ENCODE measurements around the gene FZD1. TPM values are rescaled to one million over a fixed set of nuclear protein-coding genes. Genes with fewer than 3 reads are reported as not detected.

The FZD1 gene
- total RNA-seq, 1 donor from 2014 or later, result 20.7 TPM

DNA sequence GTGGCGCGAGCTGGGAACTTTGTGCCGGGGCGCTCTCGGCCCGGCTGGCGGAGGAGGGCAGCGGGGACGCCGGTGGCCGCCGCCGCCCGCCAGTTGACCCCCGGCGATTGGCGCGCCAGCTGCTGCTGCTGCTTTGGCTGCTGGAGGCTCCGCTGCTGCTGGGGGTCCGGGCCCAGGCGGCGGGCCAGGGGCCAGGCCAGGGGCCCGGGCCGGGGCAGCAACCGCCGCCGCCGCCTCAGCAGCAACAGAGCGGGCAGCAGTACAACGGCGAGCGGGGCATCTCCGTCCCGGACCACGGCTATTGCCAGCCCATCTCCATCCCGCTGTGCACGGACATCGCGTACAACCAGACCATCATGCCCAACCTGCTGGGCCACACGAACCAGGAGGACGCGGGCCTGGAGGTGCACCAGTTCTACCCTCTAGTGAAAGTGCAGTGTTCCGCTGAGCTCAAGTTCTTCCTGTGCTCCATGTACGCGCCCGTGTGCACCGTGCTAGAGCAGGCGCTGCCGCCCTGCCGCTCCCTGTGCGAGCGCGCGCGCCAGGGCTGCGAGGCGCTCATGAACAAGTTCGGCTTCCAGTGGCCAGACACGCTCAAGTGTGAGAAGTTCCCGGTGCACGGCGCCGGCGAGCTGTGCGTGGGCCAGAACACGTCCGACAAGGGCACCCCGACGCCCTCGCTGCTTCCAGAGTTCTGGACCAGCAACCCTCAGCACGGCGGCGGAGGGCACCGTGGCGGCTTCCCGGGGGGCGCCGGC lies 870 bp downstream of the FZD1 start:
- peak; percentile 65 for DNase-seq (ENCODE audit: low spot score)

DNA sequence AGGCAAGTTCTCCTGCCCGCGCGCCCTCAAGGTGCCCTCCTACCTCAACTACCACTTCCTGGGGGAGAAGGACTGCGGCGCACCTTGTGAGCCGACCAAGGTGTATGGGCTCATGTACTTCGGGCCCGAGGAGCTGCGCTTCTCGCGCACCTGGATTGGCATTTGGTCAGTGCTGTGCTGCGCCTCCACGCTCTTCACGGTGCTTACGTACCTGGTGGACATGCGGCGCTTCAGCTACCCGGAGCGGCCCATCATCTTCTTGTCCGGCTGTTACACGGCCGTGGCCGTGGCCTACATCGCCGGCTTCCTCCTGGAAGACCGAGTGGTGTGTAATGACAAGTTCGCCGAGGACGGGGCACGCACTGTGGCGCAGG lies 1.4 kb downstream of the FZD1 start:
- DNase-seq (ENCODE audit: low spot score), result no peak

DNA sequence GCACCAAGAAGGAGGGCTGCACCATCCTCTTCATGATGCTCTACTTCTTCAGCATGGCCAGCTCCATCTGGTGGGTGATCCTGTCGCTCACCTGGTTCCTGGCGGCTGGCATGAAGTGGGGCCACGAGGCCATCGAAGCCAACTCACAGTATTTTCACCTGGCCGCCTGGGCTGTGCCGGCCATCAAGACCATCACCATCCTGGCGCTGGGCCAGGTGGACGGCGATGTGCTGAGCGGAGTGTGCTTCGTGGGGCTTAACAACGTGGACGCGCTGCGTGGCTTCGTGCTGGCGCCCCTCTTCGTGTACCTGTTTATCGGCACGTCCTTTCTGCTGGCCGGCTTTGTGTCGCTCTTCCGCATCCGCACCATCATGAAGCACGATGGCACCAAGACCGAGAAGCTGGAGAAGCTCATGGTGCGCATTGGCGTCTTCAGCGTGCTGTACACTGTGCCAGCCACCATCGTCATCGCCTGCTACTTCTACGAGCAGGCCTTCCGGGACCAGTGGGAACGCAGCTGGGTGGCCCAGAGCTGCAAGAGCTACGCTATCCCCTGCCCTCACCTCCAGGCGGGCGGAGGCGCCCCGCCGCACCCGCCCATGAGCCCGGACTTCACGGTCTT lies 1.9 kb downstream of the FZD1 start:
- peak; percentile 43 for DNase-seq (ENCODE audit: low spot score)

DNA sequence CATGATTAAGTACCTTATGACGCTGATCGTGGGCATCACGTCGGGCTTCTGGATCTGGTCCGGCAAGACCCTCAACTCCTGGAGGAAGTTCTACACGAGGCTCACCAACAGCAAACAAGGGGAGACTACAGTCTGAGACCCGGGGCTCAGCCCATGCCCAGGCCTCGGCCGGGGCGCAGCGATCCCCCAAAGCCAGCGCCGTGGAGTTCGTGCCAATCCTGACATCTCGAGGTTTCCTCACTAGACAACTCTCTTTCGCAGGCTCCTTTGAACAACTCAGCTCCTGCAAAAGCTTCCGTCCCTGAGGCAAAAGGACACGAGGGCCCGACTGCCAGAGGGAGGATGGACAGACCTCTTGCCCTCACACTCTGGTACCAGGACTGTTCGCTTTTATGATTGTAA lies 2.5 kb downstream of the FZD1 start:
- DNase-seq (ENCODE audit: low spot score), result no peak

DNA sequence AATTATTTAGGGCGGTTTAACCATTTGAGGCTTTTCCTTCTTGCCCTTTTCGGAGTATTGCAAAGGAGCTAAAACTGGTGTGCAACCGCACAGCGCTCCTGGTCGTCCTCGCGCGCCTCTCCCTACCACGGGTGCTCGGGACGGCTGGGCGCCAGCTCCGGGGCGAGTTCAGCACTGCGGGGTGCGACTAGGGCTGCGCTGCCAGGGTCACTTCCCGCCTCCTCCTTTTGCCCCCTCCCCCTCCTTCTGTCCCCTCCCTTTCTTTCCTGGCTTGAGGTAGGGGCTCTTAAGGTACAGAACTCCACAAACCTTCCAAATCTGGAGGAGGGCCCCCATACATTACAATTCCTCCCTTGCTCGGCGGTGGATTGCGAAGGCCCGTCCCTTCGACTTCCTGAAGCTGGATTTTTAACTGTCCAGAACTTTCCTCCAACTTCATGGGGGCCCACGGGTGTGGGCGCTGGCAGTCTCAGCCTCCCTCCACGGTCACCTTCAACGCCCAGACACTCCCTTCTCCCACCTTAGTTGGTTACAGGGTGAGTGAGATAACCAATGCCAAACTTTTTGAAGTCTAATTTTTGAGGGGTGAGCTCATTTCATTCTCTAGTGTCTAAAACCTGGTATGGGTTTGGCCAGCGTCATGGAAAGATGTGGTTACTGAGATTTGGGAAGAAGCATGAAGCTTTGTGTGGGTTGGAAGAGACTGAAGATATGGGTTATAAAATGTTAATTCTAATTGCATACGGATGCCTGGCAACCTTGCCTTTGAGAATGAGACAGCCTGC lies 3.1 kb downstream of the FZD1 start:
- peak; percentile 42 for DNase-seq (ENCODE audit: low spot score)

DNA sequence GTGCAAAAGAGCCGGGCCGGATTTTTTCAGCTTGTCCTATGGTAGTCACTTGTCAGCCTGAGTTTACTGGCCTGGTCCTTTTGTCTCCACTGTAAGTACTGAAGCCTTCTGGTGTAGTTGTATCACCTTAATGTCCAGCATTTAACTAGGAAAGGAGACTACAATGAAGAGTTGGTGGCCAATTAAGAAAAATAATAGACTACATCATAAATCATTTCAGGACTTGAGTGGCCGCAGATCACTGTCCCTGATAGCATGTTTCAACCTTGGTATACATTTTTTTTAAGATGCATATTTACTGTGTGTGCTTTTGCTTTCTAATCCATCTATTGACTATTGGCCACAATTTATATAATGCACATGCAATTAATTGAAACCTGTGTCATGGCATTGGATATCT lies 6.1 kb downstream of the FZD1 start:
- no peak for DNase-seq (ENCODE audit: low spot score)

DNA sequence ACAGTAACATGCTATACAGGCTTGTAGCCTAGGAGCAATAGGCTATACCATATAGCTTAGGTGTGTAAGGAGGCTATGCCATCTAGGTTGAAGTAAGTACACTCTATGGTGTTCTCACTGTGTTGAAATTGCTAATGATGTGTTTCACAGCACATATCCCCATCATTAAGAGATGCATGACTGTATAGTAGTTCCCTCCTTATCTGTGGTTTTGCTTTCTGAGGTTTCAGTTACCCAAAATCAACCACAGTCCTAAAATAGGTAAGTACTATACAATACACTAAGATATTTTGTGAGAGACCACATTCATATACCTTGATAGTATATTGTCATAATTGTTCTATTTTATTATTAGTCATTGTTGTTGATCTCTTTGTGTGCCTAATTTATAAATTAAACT lies 12.7 kb downstream of the FZD1 start:
- no peak for DNase-seq (ENCODE audit: low spot score)

DNA sequence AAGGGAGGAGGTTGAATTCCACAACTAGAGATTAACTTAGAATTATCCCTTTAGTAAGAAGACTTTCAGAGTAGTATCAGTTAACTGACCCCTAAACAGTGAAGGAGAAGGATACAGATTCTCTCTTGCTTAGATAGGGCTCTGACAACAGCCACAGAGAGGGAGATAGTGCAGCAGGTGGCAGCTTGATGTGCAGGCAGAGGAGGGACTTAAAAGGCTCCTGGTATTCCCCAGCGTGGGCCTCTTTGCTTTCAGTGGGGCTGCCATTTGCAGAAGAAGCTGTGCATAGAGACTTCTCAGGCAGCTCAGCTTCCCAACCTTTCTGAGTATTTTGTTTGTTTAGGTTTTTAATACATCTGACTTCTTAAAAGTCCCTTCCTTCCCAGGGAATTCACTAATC lies 16.0 kb downstream of the FZD1 start:
- DNase-seq (ENCODE audit: low spot score), result no peak

DNA sequence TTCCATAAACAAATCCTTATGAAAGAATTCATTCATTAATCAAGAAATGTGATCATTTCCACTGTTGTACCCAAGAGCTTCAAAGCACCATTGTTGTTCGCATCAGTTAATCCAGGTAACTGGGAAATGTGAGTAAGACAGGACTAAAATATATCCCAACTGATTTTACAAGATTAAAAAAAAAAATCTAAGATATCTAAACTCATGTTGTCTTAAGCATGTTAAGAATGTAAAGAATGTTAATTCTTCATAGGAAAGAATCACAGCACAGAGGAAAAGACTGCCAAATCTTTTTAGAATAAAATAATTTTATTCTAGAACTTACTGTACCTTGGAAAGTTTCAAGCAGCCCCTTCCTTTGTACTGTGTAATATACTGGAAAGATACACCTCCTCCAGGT lies 16.4 kb downstream of the FZD1 start:
- no peak for DNase-seq (ENCODE audit: low spot score)

DNA sequence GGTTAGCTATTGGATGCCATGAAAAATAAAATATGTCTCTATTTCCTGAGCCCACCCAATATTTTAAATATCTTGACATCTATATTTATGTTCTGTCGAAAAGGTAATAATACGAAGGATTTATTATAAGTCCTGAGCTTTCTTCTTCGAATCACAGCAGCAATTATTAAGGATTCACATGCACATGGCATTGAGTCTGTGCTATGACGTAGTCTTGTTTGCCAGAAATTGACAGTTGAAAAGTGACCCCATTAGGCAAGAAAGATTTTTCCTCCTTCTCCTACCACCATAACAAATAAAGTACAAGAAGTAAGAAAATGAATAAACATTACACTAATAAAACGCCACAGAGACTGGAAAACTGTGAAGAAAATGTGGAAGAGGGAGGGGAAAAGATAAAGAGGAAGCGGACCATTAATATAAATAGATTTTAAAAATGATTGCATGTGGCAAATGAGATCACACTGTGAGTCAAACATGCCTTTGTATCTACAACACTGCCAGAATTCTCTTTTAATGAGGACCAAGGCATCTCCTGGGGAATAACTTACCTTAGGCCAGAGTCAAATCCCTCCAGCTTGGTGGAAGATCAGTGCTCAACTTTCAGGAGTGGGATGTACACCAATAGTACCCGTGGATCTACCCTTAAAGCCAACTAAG lies 21.6 kb downstream of the FZD1 start:
- DNase-seq (ENCODE audit: low spot score), result no peak

DNA sequence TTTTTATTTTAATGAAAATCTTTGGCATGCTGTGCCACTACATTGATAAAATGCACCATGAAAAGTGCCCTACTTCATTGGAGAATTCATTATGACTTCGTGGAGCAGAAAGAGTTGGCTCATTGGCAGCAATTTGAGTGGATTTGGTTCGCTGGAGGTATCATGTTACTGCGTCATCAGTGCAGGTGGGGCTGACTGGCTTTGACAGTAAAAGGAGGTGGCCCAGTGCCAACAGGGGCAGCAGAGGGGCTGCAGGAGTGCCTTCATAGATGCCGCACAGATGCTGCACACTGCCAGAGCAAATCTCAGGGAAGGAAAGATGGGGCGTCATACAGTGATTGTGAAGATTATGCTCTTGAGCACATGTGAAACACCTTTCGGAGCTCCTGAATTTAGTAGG lies 22.2 kb downstream of the FZD1 start:
- no peak for DNase-seq (ENCODE audit: low spot score)

DNA sequence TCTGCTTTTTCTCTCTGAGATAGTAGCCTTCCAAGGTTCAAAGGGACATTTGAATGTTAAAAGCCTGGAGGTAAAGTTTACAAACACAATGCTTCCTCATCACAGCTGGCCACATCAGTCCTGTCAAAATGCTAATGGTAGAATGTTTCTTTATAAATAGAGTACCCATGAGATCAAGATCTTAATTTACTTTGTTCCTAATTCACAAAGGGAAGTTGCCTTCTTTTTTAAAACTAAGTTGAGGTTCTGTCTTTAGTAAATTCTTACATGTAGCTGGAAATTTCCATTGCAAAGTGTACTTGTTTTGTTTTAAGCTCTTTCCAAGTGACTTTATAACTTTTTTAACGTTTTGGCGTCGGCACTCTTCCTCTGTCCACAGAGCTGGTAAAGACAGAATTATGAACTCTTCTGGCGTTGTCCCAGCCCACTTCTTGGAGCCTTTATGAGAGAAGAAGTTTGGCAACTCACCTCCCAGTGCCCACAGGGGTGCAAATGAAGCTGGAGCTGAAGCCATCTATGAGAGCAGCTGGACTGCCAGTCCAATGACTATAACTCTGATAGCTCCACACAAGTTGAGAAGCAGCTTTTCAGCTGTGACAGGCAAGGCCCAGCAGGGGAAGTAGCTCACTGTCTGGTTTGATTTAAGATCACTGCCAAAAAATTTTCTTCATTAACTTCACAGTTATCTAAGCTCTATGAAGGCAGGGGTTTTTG lies 23.3 kb downstream of the FZD1 start:
- peak; percentile 44 for DNase-seq (ENCODE audit: low spot score)

DNA sequence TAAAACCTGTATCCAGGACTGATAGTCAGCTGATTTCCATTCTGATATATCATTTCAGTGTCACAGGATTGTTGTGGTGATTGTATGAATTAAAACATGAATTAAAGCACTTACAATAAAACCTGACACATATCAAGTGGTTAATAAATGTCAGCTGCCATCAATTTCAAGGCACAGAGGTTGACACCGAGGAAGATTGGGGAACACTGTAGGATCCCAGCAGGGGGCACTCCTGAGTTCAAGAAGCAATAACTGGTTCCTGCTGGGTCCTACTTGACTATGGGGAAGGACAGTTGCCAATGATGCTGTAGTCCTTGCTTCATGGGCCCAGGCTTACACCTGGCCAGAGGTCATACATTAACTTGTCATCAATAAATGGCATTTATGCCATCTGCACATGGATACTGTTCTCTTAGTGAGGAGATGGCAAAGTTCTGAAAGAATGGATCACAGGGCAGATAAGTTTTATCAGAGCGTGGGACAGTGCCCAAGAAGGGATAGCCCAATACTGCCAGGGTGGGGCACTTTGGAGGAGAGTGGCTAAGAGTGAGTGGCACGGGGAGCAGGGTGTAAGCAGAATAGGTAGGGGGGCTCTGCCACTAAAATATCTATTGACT lies 24.1 kb downstream of the FZD1 start:
- DNase-seq (ENCODE audit: low spot score), result no peak

DNA sequence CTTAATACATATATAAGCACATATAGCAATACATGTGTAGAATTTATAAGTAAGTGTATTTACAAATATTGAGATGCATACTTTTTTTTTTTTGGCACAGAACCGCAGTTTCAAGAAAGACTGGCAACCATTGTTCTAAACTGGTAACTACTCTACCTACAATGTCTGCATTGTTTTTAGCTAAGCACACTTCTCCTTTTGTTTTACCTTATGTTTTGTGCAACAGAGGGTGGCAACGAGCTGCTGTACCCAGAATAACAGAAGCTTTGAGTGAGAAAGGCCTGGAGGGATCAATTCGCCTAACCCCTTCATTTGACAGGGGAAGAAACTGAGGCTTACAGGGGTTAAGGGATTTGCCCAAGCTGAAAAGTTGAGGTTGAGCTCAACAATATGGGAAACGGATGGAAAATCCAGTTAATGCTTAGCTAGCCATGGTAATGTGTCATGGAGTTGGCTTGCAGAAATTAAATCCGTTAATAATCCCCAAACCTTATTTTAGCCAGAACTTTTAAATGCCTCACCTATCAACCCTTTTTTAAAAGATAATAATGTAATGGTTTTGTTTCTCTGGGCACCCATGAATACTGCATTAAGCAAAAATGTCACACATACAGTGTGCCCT lies 25.5 kb downstream of the FZD1 start:
- DNase-seq (ENCODE audit: low spot score), result no peak

DNA sequence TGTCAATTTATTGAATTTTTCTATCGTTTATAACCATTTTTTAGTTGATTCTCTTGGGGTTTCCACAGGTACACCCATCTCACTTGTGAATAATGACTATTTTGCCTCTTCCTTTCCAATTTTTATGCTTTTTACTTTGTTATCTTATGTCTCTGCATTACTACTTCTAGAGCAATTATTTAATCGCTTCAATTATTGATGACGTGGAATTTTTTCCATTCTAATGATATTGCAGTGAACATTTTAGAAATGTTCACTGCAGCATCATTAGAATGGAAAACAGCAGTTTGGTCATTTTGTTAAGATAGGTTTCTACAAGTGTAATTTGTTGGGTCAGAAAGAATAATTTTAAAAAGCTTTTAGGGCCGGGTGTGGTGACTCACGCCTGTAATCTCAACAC lies 27.1 kb downstream of the FZD1 start:
- no peak for DNase-seq (ENCODE audit: low spot score)

DNA sequence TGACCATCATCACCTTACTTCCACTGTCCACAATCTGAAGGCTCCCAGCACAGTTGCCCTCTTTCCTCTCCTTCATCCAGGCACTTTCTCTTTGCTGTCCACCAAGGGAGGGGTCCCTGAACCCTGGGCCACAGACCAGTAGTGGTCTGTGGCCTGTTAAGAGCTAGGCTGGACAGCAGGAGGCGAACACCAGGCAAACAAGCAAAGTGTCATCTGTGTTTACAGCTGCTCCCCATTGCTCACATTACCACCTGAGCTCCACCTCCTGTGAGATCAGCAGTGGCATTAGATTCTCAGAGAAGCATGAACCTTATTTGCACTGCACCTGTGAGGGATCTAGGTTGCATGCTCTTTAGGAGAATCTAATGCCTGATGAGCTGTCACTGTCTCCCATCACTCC lies 27.7 kb downstream of the FZD1 start:
- no peak for DNase-seq (ENCODE audit: low spot score)

DNA sequence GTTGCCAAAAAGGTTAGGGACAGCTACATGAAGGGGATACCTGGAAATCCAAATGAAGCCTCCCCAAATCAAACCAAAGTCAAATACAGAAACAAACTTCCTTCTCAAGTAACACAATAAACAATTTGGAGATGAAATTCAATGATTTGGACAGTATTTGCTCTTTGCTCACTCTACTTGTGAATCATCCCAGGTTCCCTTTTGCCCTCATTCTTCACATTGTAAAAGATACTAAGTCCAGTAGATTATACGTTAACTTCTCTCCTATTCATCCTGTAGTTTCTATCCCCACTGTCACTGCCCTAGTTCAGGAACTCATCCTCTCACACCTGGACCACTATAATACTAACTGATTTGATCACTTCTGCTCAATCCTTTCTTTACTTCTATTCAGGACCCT lies 28.3 kb downstream of the FZD1 start:
- no peak for DNase-seq (ENCODE audit: low spot score)

DNA sequence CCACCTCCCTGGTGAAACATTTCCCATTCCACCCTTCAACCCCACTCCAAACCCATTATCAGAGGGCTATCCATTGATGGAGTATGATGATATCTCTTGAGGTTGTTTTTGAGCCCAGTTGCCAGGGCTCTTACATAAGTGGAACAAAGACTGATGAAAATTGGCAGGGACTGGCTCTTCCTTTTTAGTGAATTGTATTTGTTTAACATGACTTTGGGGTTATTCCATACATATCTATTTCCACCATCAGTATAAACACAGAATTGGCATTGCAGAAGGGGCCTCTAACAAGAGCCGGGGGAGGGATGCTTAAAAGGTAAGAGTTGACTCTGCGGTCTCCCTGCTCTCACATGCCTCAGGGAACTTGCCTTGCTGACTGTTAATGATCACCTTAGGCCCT lies 28.9 kb downstream of the FZD1 start:
- DNase-seq (ENCODE audit: low spot score), result no peak

DNA sequence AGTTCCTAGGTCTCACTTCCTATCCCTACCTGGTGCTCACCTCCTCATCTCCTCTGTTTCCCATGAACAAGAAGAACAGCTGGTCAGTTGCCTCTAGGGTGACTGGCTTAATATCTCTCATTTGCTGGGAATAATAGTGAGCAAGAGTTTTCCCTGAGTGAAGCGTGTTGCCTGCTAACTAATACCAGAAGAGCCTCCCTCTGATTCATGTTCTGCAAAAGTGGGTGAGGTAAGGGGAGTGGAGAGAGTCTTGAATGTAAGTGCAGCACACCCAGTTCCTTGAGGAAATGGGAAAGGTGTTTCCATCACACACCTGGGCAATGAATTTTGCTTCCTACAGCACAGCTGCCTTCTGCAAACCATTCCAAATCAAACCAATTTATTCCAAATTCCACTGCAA lies 29.6 kb downstream of the FZD1 start:
- no peak for DNase-seq (ENCODE audit: low spot score)

DNA sequence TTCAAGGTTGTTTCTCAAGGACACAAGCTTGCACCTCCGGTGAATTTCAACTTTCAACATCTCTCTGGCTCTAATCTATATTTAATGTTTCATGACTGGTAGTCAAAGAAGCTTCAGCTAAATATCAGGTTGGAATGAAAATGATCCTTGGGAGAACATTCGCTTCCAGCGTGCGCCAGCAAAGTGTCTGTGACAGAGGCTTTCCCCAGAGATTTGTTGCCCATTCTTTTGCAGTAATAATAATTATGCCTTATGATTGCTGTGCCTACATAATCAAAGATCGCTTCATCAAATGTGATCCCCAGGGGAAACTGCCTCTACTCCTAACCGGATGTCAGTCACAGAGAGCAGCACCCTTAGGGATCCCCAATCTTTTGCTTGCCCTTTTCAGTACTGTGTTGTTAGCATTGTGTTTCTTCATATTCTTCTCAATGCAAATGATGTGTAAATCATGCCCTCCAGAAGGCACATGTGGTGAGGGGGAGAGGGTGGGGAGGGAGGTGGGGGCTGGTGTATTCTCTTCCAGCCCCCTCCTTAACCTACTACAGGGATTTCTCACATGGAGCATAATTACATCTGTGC lies 30.5 kb downstream of the FZD1 start:
- DNase-seq (ENCODE audit: low spot score), result no peak

DNA sequence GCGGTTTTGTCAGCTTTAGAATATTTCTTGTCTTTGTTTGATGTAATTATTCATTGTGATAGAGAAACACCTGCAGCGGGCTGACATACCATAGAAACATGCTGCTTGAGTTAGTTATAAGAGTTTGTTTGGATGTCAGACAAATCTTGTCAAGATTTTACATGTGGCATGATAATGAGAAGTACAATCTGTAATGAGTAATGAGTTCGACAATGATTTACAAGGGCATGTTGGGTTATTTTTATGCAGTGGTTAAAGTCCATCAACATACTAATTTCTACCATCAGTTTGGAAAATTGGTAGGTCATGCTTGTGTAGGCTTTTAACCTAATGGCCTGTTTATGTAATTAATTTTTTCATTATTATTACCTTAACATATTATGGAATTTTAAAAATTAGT lies 31.3 kb downstream of the FZD1 start:
- DNase-seq (ENCODE audit: low spot score), result no peak
